Measurements from ENCODE around the gene TRPM3.

Gene TRPM3

DNA sequence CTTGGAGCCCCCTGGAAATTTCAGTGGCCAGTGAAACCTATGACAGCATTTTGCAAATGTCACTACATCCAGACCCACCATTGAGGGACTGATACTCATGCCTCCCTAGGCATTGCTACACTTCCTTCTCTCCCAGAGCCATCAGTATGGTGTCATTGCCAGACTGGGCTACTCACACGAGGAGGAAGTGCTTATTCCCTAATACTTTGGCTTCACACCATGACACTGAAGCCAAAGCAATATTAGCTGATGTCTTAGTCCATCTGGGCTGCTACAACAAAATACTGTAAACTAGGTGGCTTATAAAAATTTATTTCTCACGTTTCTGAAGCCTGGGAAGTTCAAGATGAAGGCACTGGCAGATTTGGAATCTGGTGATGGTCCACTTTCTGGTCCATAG lies 22.6 kb downstream of the TRPM3 start:
- DNase-seq (ENCODE audit: low read depth in 2 of 2): no peak

DNA sequence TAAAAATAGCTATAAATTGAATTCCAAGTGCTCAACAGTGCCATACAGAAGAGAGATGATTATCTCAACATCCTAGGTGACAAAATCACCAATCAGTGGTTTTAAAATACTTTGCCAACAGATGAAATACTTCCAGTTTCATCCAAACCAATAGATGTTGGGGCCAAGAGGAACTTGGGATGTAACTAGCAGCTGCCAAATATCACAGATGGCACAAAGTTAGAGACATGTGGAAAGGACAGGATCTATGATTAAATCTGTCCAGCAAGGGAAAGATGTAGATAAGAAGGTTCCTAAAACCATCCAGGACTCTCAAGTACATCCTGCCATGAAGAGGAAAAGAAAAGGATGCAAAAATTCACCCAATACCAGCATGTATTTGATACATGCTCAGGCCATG lies 23.8 kb downstream of the TRPM3 start:
- DNase-seq (ENCODE audit: low read depth in 2 of 2): no peak

DNA sequence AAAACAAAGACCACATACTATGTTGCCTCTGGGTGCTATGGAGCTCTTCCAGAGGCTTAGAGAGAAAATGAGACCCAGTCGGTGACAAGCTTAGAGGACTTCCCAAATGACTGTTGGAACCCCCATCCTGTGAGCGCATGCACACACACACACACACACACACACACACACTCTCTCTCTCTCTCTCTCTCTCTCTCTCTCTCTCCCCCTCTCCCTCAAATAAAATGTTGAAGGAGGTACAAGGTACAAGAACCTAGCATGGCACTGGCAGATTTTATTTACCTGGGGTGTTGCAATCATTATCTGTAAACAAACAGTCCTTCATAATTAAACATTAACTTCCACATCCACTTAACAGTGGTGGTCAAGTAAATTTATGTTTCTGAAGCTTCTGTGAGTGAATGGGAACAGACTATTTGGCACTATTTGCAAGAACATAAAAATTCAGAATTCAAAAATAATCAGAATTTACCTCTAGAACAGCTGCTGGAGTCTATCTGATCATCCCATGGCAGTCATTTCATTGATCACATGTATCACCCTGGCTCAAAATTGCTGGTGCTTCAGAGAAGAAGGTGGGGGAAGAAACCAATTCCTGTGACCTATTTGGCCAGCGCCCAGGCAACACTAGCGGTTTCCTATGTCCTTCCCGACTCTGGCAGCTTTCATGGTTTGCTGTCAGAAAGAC lies 24.9 kb downstream of the TRPM3 start:
- DNase-seq (ENCODE audit: low read depth in 2 of 2): no peak

DNA sequence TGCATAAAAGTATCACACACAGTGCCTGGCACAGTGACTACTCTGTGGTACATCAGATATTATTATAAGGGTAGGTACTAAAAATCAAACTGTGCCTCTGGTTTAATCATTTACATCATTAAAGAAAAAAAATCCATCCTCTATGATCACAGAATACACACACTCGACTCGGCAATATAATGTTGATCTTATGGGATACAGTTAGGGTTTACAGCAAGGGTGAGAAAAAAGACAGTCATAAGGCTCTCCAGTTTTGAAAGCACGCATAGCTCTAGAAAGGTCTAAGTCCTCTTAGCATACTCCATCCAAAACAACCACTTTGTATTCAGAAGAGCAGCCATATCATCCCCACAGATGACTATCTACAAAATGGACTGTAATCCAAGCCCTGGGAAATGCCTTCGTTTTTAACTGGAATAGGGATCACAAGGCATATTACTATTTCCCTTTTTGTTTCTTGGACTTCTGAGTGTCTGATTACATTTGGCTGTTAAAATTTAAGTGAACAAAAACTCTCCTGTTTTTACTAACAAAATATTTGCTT lies 26.6 kb downstream of the TRPM3 start:
- no peak for DNase-seq (ENCODE audit: low read depth in 2 of 2)

DNA sequence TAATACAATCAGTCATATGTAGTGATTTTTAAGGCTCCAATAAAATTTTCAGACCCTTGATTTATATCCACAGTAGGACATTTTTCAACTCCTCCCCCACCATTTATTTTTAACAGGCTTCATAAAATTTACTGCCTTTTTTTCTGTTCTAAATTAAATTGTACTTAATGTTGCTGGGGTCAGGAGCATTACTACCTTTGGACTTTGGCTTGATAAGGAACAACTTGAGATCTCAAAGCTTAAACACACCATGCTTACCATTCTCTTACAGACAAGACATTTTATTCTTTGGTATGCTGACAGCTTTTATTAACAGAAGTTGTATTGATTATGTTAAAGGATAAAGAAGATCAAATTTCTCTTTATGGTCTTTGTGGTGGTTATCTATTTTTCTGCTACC lies 30.5 kb downstream of the TRPM3 start:
- no peak for DNase-seq (ENCODE audit: low read depth in 2 of 2)

DNA sequence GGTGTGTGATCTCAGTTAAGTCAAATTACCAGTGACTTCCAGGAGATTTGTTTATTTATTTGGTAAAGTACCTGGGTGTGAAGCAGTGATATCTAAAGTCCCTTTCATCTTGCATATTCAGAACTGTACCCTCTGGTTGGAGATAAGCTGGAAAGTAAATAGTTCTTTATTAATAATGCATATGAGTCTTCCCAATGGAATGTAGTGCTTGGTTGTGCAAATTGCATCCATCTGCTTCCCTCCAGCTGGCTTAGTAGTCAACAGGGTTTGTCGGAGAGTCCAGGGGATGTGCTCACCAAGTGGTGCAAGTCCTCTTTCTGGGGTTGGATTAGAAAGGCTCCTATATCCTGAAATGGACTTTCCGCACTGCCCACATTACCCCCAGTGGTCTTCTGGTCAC lies 42.0 kb downstream of the TRPM3 start:
- DNase-seq (ENCODE audit: low read depth in 2 of 2): no peak

DNA sequence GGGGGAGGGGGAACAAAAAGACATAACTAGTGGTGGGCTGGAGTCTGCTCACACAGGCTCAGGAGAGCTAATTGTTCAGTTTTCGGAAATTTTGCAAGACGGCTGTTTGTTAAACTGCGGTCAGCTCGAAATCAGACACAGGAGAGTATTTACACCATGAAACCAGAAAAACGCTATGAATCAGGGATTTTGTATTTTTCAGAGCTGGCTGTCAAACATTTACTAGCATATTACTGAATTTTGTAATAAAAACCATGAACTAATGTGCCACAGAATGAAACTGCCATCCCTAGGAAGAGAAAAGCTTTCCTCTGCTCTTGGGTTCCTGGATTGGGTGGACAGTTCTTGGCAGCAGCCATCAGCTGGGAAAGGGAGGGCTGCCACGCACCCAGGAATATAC lies 45.3 kb downstream of the TRPM3 start:
- DNase-seq (ENCODE audit: low read depth in 2 of 2): no peak

DNA sequence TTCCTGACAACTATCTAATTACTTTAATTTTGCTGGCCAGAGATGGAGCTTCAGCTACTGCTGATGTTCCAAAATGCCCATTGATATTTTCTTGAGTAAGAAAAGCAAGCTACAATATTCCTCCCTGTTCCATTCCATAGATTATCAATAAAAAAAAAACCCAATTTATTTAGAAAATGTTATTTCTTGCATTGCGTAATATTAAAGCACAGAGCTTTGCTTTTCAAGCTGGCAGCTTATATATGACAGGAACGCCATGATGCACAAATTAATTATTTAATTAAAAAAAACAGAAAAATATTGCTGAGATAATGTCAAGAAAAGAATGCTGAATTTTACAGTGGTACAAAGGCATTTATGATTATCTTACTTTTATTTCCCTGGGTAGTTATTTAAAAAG lies 47.9 kb downstream of the TRPM3 start:
- no peak for DNase-seq (ENCODE audit: low read depth in 2 of 2)

DNA sequence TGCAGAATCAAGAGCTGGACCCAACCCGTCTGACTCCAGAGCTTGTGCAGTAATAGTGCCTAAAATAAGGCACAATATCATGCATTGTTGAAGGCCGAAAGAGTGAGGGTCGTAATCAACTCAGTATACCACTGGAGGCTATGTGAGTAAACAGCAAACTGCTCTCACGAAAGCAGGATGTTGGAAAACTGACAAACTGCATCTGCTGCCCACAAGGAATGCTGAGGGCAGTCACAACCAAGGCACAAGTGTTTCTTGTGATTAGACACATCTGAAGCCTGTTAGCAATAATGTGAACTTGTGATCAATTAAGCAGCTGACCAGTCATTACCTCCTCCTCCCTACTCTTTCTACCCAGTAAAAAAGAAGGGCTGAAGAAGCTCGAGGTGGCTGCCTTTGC lies 48.8 kb downstream of the TRPM3 start:
- no peak for DNase-seq (ENCODE audit: low read depth in 2 of 2)

DNA sequence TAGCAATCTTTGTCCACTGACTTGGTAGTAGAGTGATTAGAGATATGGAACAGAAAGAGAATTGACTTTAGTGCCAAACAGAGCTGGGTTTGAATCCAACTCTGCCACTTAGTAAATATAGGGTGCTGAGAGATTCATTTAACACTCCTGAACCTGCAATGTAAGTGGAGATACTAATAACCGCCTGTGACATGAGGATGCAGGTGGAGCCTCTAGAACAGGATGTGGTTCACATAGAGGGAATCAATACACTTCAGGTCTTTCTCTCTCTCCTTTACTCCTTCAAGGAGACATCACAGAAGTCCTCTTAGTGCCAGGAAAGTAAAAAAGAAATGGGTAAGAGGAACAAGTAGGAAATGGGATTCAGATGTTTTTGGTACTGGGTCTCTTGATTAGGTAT lies 49.8 kb downstream of the TRPM3 start:
- DNase-seq (ENCODE audit: low read depth in 2 of 2): no peak

DNA sequence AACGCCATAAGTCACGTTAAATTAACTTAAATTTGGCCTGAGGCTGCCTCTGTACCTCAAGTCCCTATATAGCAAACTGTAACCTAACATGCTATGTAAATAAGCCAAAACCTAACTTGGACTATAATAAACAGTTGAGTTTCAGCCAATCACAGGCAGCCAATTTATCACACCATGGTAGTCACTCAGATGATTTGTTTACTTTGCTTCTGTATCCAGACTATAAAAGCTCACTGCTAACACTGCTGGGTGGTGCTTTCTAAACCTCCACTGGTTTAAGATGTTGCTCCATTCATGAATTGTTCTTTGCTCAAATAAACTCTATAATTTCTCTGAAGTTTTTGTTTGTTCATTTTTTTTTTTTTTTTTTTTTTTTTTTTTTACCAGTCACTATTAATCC lies 62.8 kb downstream of the TRPM3 start:
- DNase-seq (ENCODE audit: low read depth in 2 of 2): no peak

DNA sequence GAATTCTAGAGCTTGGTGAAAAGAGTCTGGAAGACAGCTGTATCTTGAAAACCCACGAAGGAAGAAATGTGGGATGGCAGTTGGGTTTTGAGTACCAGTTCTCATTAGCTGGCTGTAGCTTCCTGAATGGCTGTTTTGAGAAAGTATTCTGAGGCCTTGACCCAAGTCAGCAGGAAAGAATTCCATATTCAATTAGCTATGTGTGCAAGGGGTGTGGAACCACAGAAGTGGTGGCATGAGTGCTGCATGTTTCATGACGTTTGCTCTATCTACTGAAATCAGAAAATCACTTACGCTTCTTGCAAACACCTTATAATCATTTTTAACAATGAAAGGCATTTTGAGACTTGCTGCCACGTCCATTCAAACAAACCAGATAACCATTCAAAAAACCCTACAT lies 69.1 kb downstream of the TRPM3 start:
- DNase-seq (ENCODE audit: low read depth in 2 of 2): no peak

DNA sequence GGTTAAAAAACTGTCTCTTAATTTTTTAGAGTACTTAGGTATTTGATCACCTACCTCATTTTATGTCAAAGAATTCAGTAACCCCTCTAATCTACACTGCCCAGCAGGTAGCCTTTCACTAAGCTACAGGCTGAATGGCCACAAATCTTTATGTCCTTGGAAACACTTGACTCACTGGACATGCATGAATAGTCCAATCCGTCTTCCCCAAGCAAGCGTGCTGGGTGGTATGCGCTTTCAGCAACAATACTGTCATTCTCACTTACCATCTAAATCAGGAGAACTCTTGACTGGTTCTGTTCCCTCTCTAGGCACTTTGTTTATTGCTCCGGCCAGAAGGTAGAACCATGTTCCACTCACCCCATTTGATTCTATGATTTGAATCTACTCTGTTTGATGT lies 73.1 kb downstream of the TRPM3 start:
- DNase-seq (ENCODE audit: low read depth in 2 of 2): no peak

DNA sequence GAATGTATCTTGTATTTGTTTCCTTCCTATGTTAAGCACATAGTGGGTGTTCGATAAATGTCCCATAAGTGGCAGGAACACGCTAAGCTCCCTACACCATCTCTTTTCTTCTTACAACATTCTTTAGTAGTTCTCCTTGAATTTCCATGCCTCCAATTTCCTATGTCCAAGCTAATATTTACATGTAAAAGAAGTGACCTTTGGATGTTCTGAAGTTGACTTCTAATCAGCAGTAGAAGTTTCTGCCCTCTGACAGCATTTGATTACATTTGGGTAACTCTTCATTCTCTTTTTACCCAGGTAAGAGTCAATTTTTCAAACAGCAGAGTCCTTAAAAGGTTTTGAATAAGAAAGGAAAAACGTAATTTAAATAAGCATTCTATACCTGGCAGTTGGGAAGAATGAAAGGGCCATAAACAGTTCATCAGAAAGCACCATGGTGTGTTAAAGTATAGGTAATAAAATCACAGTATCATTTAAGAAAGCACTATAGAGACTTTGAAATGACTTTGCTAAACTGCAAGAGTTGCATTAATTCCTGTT lies 78.9 kb downstream of the TRPM3 start:
- no peak for DNase-seq (ENCODE audit: low read depth in 2 of 2)

DNA sequence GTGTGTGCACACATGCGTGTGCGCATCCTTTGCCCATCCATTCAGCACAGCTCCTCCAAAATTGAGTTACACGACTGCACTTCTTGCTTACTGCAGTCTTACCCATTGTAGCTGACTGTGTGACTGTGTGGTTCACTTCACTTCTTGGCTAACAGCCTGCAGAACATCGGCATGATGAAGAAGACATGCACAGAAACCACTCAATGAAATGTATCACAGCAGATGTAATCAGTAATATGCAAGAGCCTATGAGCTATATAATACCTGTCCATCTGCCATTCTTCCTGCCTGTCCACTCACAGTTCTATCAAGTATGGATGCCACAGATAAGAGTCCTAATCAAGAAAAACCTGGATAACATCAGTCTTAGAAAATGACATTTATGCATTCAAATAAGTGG lies 83.9 kb downstream of the TRPM3 start:
- DNase-seq (ENCODE audit: low read depth in 2 of 2): no peak

DNA sequence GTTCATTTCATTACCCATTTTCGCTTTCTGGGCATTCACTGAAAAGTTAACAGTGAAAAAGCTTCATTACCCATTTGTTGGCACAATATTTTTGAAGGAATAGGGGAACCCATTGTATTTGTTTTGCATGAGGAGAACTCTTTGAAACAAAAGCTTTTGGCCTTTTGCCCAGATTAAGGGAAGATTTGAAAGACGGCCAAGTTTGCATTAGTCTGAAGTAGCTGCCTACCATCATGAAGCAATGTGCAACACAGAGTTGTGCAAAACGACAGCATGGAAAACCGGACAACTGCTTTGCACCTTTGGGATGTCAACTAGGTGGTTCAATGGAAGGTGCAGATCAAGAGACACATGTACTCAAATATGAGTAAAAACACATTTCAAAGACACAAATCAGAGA lies 84.9 kb downstream of the TRPM3 start:
- DNase-seq (ENCODE audit: low read depth in 2 of 2): no peak

DNA sequence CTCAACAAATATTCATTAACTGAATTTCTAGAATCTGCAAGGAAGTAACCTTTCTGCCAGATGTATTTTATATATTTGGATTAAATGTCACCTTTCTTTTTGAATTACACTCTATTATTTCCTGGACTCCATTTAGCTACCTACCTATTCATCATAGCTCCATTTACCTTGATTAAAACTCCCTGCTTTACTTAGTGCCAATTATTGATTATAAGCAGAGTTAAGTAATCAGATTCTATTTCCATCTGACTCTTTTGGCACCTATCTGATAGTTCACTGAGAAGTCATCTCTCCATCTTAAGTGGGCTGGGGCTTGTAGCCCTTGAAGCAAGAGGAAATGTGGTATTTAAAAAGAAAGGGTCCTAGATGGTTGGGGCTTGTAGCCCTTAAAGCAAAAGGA lies 88.6 kb downstream of the TRPM3 start:
- no peak for DNase-seq (ENCODE audit: low read depth in 2 of 2)

DNA sequence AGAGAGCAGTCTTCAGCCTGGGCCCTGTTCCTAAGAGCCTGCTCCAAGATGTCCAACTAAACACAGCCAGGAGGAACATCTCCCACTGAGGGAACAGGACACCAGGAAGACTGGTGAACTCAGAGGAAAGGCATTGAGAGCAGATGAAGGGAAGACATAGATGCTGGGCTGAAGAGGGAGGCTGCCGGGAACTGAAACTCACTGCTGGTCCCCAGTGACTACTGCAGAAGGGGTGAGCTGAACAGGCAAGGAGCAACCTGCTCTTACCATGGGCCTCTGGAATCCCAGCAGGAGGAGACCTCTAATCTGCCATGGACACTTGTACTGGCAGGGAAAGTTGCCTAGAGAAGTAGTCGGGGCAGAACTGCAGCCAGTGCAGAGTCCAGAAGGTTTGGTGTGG lies 95.7 kb downstream of the TRPM3 start:
- DNase-seq (ENCODE audit: low read depth in 2 of 2): no peak

DNA sequence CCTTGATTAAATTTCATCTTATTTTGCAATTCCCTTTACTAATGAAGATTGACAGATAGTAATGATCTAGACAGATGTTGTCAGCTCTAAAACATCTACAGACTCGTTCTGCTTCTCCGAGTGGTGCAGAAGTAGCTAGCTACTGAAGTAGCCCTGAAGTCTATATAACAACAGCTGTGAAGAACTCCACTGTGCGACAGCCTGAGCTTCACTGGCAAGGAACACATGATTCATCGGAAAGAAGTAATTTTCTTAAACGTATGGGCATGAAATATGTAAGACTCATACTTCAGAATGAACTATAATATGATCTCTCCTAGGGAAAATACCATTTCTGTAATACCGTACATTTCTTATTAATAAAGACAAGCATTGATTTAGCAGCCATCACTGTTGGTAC lies 96.2 kb downstream of the TRPM3 start:
- no peak for DNase-seq (ENCODE audit: low read depth in 2 of 2)

DNA sequence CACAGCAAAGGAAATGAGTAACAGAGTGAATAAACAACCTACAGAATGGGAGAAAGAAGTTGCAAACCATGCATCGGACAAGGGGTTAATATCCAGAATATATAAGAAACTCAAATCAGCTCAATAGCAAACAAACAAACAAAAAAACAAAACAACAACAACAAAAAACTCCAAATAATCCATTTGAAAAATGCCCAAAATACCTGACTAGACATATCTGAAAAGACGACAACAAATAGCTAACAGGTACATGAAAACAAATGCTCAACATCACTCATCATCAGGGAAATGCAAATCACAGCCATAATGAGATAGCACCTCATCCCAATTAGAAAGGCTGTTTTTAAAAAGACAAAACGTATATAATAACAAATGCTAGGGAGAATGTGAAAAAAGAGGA lies 111.2 kb downstream of the TRPM3 start:
- no peak for DNase-seq (ENCODE audit: low read depth in 2 of 2)

DNA sequence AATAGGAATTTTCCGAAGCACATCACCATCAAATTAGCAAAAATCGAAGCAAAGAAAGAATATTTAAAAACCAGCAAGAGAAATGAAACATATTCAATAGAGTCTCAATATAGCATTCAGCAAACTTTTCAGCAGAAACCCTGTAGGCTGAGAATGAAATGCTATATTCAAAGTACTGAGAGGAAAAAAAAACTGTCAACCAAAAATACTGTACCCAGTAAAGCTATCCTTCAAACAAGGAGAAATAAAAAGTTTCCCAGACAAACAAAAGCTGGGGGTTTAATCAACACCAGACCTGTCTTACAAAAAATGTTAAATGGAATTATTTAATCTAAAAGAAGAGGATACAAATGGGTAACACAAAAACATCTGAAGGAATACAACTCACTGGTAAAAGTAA lies 116.0 kb downstream of the TRPM3 start:
- DNase-seq (ENCODE audit: low read depth in 2 of 2): no peak

DNA sequence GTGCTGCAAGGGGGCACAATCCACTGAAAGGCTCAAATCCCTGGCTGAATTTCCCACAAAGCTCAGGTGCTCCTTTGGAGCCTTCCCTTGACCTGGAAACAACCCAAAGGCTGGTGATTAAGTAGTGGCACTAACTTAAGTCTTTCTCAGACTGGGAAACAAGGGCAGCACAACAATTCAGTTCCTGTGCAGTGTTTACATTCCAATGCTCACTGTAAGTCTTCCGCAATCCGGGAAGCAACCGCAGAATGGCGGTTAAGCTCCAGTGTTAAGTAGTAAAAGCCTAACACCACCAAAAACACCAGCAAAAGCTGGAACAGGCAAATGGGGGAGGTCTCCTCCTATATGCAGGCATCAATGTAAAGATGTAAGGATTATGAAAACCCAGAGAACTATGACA lies 117.2 kb downstream of the TRPM3 start:
- DNase-seq (ENCODE audit: low read depth in 2 of 2): no peak

DNA sequence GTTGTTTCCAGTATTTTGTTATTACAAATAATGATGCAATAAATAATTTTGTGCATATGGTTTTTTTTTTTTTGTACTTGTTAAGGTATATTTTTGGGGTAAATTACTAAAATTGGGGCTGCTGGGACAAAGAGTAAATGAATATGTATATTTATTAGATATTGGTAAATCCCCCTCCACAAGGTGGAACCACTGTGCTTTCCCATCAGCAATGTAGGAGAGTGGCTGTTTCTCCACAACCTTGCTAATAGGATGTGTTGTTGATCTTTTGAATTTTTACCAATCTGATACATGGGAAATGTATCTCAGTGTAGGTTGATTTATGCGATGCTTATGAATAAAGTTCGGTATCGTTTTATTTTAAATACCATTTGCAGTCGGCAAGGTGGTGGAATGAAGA lies 118.1 kb downstream of the TRPM3 start:
- DNase-seq (ENCODE audit: low read depth in 2 of 2): no peak

DNA sequence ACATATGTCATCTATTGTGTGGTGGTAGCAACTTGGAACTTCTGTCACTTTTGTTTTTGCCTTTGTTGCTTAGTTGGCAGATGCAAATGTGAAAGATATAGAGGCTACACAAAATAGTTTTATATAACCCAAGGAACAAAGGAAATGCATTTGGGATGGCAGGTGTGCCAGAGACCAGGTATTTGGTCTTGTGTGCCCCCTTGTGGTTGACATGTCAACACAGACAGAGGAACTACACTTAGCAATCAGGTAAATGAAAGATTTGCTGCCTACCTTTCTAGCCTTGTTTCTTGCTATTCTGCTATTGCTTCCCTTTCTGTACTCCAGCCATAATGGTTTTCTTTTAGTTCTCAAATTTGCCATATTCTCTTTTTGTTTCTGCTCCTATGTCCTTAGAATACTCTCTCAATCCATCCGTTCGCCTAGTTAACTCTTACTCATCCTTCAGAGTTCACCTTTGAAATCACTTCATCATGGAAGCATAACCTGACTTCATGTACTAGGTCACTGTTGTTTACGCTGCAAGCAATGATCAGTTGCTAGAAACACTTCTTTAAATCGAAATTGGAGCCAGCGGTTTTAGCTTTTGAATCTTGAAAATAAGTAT lies 119.5 kb downstream of the TRPM3 start:
- no peak for DNase-seq (ENCODE audit: low read depth in 2 of 2)

Measured in stimulated activated CD4-positive, alpha-beta T cell treated with anti-CD3 and anti-CD28 coated beads, Interleukin-15, amount 100 ng/mL, for 48 hours (primary cell).